A673 (cell line): ENCODE results near the gene HMOX1. TPM values are rescaled to one million over a fixed set of nuclear protein-coding genes. Genes with fewer than 3 reads are reported as not detected.

Experiments
- BruUV-seq: library from RNA; stranded (reverse); fragments of 400-500 nt; replicated peaks from 2 replicates; lab custom pipeline; 2021; lab: Mats Ljungman, UMichigan
- CTCF ChIA-PET: fragments of 300-600 bp; sonication (Branson Sonifier 250); formaldehyde crosslinking; loops from one replicate; lab custom pipeline; 2022; ENCODE audit warnings: antibody characterized with exemption; lab: Charles Lee
- POLR2A ChIA-PET: fragments of 300-600 bp; sonication (Branson Sonifier 250); formaldehyde crosslinking; loops from one replicate; lab custom pipeline; 2022; ENCODE audit warnings: antibody characterized with exemption; ENCODE audit not compliant: low non-redundant PET; lab: Charles Lee
- DNase-seq: peaks from one replicate; pipeline ENCODE4 v3.0.0-alpha.2; 2015; ENCODE audit warnings: low spot score
- H3K27ac ChIP-seq: fragments of 200-600 bp; sonication (generic); 2 replicates; pipeline ENCODE4 v1.5.1; 2016; ENCODE audit warnings: mixed run types, low read depth, mild to moderate bottlenecking, mixed read lengths, antibody characterized with exemption, low read length; ENCODE audit not compliant: poor library complexity, severe bottlenecking
- H3K27me3 ChIP-seq: fragments of 200-600 bp; sonication (generic); replicated peaks from 2 replicates; pipeline ENCODE4 v1.6.1; 2017; ENCODE audit warnings: mixed run types, low read depth, mild to moderate bottlenecking, mixed read lengths, antibody characterized with exemption, low read length; ENCODE audit not compliant: insufficient read depth, poor library complexity
- H3K36me3 ChIP-seq: fragments of 200-600 bp; sonication (generic); 2 replicates; pipeline ENCODE4 v1.6.1; 2016; ENCODE audit warnings: mixed run types, mild to moderate bottlenecking, mixed read lengths, antibody characterized with exemption, low read length; ENCODE audit not compliant: insufficient read depth, poor library complexity, severe bottlenecking
- H3K4me1 ChIP-seq: fragments of 200-600 bp; sonication (generic); 2 replicates; pipeline ENCODE4 v1.6.1; 2017; ENCODE audit warnings: mixed run types, mild to moderate bottlenecking, mixed read lengths, antibody characterized with exemption, low read length; ENCODE audit not compliant: insufficient read depth, poor library complexity, severe bottlenecking
- H3K4me3 ChIP-seq: fragments of 200-600 bp; sonication (generic); 2 replicates; pipeline ENCODE4 v1.5.1; 2016; ENCODE audit warnings: low read depth, mixed run types, mild to moderate bottlenecking, mixed read lengths, low read length; ENCODE audit not compliant: poor library complexity, severe bottlenecking
- H3K9me3 ChIP-seq: fragments of 200-600 bp; sonication (generic); 2 replicates; pipeline ENCODE4 v1.6.1; 2016; ENCODE audit warnings: mixed run types, low read depth, mild to moderate bottlenecking, mixed read lengths, antibody characterized with exemption, low read length; ENCODE audit not compliant: poor library complexity, severe bottlenecking
- CTCF ChIP-seq: fragments of 300-800, 200-600 bp; sonication (generic); conservative IDR thresholded peaks from 2 replicates; pipeline ENCODE4 v1.5.1; 2017; ENCODE audit warnings: low read depth, mild to moderate bottlenecking, antibody characterized with exemption, low read length, moderate library complexity, mixed read lengths
- EZH2 ChIP-seq: fragments of 200-600 bp; sonication (generic); IDR thresholded peaks from 2 replicates; pipeline ENCODE4 v1.6.1; 2017; ENCODE audit warnings: borderline replicate concordance, low read depth, mild to moderate bottlenecking, mixed read lengths, antibody characterized with exemption, low read length; ENCODE audit not compliant: poor library complexity, severe bottlenecking
- intact Hi-C: fragments of 100-400 bp; cut with micrococcal nuclease; formaldehyde crosslinking; loops from one replicate; pipeline ENCODE4 v1.10.0; 2022; ENCODE audit not compliant: unreplicated experiment
- total RNA-seq: library from RNA; stranded (reverse); gene quantifications from 2 replicates; pipeline ENCODE4 v1.2.3, GENCODE V29; 2021

The HMOX1 gene
- total RNA-seq, 1 experiment from 2014 or later = 2.5 TPM

DNA sequence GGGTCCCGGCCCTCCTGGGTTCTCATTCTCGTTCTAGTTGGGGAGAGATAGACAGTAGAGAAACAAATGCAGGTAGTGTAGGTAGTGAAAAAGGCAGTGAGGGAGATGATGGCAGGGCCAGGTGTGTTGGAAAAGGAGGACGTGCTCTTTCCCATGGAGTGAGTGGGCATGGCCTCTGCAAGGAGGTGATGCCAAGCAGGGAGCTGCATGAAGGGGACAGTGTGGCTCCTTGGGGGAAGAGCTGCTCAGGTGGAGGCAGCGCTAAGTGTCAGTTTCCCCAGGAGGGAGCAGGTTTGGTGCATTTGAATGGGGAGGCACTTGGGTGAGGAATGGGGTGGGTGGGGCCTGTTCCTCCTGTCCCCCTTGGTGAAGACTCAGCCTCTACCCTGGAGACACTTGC, 41.2 kb downstream of the HMOX1 start:
- BruUV-seq = no TSS peak
- no peak overlapping the region for H3K4me3 ChIP-seq
- no peaks in the 10 kb centered on the region for H3K4me1 ChIP-seq
- ChIA-PET CTCF (no interaction called here), POLR2A (no interaction called here)
- H3K36me3 ChIP-seq = peaks cover 90% of the 10 kb centered on the region
- H3K27me3 ChIP-seq = no peaks in the 10 kb centered on the region
- no peak for DNase-seq
- intact Hi-C loops = no loop called here
- no peak for TF ChIP-seq EZH2
- no peaks in the 10 kb centered on the region for H3K9me3 ChIP-seq
- no peak overlapping the region for H3K27ac ChIP-seq

GRCh38 chr22:35422936-35423335, 42.0 kb downstream of the HMOX1 start:
- no peak for DNase-seq
- POLR2A ChIA-PET = no interaction called here
- TF ChIP-seq EZH2 (no peak), CTCF (no peak)
- no peak overlapping the region for H3K27ac ChIP-seq
- no TSS peak for BruUV-seq
- no peak overlapping the region for H3K4me3 ChIP-seq
- H3K27me3 ChIP-seq = no peaks in the 10 kb centered on the region
- peaks cover 89% of the 10 kb centered on the region for H3K36me3 ChIP-seq
- H3K9me3 ChIP-seq = no peaks in the 10 kb centered on the region
- CTCF ChIA-PET = no interaction called here
- no peaks in the 10 kb centered on the region for H3K4me1 ChIP-seq
- intact Hi-C loops = no loop called here

GRCh38 chr22:35424081-35424480, 43.2 kb downstream of the HMOX1 start:
- Histone ChIP-seq H3K27me3 (no peaks in the 10 kb centered on the region), H3K9me3 (no peaks in the 10 kb centered on the region), H3K4me1 (no peaks in the 10 kb centered on the region), H3K27ac (no peak overlapping the region), H3K4me3 (no peak overlapping the region), H3K36me3 (peaks cover 87% of the 10 kb centered on the region)
- DNase-seq = no peak
- ChIA-PET POLR2A (no interaction called here), CTCF (no interaction called here)
- no peak for TF ChIP-seq CTCF
- TF ChIP-seq EZH2 = no peak
- intact Hi-C loops = no loop called here
- no TSS peak for BruUV-seq

- H3K9me3 ChIP-seq = no peaks in the 10 kb centered on the region
- DNase-seq = no peak
- no peak overlapping the region for H3K27ac ChIP-seq
- ChIA-PET POLR2A (interaction anchor here (0.6 kb wide), 1 partner anchor 20 kb away, joined by 7 read pairs; no protein-coding TSS in a partner anchor), CTCF (no interaction called here)
- H3K4me1 ChIP-seq = no peaks in the 10 kb centered on the region
- peaks cover 84% of the 10 kb centered on the region for H3K36me3 ChIP-seq
- H3K4me3 ChIP-seq = no peak overlapping the region
- BruUV-seq = no TSS peak
- H3K27me3 ChIP-seq = no peaks in the 10 kb centered on the region
- TF ChIP-seq EZH2 (no peak), CTCF (no peak)
- intact Hi-C loops = no loop called here
Measured at GRCh38 chr22:35424761-35425160, 43.9 kb downstream of the HMOX1 start.
